ENCODE results near the gene KCNJ15. TPM values are rescaled to one million over a fixed set of nuclear protein-coding genes. Genes with fewer than 3 reads are reported as not detected.

Gene KCNJ15
- total RNA-seq, 4 donors from 2014 or later: 0.31 to 1.1 (median 0.81) TPM; not detected in 1

DNA sequence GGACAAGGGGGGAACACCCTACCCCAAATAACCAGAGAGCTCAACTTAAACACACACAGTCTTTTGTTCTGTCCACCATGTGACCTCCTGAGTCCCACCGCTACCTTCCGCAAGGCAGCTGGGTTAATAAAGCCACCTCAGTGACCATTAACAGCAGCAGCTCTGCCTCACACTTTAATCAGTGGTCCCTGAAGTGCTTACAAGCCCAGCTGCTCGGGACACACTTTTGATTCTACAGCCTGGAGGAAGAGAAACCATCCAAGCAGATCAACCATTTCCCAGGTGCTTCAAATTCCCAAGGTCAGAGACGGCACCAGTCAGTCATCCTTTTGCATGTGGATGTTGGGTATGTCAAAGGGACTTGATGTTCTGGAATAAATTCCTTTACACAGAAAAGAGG, 70.1 kb downstream of the KCNJ15 start:
- Histone ChIP-seq H3K27ac (no peak overlapping the region), H3K27me3 (peaks cover 42% of the 10 kb centered on the region), H3K36me3 (no peaks in the 10 kb centered on the region), H3K4me3 (no peak overlapping the region), H3K9me3 (no peaks in the 10 kb centered on the region), H3K4me1 (no peaks in the 10 kb centered on the region)
- no peak for ATAC-seq
- TF ChIP-seq EP300 (IDR thresholded peaks at IDR 0.05): no peak
- TF ChIP-seq POLR2A (IDR thresholded peaks at IDR 0.05): no peak
- TF ChIP-seq, protein P1, sequence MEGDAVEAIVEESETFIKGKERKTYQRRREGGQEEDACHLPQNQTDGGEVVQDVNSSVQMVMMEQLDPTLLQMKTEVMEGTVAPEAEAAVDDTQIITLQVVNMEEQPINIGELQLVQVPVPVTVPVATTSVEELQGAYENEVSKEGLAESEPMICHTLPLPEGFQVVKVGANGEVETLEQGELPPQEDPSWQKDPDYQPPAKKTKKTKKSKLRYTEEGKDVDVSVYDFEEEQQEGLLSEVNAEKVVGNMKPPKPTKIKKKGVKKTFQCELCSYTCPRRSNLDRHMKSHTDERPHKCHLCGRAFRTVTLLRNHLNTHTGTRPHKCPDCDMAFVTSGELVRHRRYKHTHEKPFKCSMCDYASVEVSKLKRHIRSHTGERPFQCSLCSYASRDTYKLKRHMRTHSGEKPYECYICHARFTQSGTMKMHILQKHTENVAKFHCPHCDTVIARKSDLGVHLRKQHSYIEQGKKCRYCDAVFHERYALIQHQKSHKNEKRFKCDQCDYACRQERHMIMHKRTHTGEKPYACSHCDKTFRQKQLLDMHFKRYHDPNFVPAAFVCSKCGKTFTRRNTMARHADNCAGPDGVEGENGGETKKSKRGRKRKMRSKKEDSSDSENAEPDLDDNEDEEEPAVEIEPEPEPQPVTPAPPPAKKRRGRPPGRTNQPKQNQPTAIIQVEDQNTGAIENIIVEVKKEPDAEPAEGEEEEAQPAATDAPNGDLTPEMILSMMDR (IDR thresholded peaks at IDR 0.05): no peak
- no peak for TF ChIP-seq POLR2AphosphoS5 (IDR thresholded peaks at IDR 0.05)
- WGBS, 2 donors (ENCODE audit: low coverage in 1 of 2): 78 to 80% methylated on average over 1 to 2 of the region's 4 CpGs

- Histone ChIP-seq H3K4me1 (no peaks in the 10 kb centered on the region), H3K4me3 (no peak overlapping the region), H3K27me3 (peaks cover 42% of the 10 kb centered on the region), H3K36me3 (no peaks in the 10 kb centered on the region), H3K27ac (no peak overlapping the region), H3K9me3 (no peaks in the 10 kb centered on the region)
- WGBS, 2 donors (ENCODE audit: low coverage in 1 of 2): 85 to 89% methylated on average over 1 of the region's 1 CpG
- TF ChIP-seq POLR2AphosphoS5 (IDR thresholded peaks at IDR 0.05): no peak
- TF ChIP-seq POLR2A (IDR thresholded peaks at IDR 0.05): no peak
- TF ChIP-seq EP300 (IDR thresholded peaks at IDR 0.05): no peak
- TF ChIP-seq, protein P1 (IDR thresholded peaks at IDR 0.05): no peak
- ATAC-seq: no peak
Observed at GRCh38 chr21:38327984-38328383, 71.2 kb downstream of the KCNJ15 start.

DNA sequence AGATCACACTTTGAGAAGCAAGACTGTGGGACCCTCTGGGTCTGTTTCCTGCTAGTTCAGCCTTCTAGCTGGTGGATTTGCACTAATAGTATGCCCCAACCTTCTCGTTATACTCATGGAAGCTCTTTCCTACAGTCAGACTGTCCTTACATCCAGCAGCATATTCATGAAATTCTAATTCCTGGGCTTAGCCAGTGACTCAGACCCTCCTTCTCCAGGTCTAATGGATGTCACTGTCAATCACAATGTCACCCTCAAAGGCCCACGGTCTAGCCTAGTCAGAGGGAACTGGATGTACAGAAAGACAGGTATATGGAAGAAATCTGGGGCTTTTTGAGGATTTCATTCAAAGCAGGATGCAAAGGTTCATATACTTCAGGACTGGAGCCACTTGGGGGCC, 72.4 kb downstream of the KCNJ15 start:
- Histone ChIP-seq H3K27ac (no peak overlapping the region), H3K27me3 (peaks cover 37% of the 10 kb centered on the region), H3K9me3 (no peaks in the 10 kb centered on the region), H3K4me1 (no peaks in the 10 kb centered on the region), H3K36me3 (no peaks in the 10 kb centered on the region), H3K4me3 (no peak overlapping the region)
- ATAC-seq: no peak
- TF ChIP-seq EP300 (IDR thresholded peaks at IDR 0.05) (no peak), POLR2AphosphoS5 (IDR thresholded peaks at IDR 0.05) (no peak), POLR2A (IDR thresholded peaks at IDR 0.05) (no peak)
- TF ChIP-seq, protein P1 (IDR thresholded peaks at IDR 0.05): no peak
- 71% methylated on average over 1 of the region's 2 CpGs; no CpG with 5 or more reads in 1 of the 2 donors for WGBS, 2 donors (ENCODE audit: low coverage in 1 of 2)

GRCh38 chr21:38330666-38331065, 73.9 kb downstream of the KCNJ15 start:
- ATAC-seq: no peak
- H3K27ac ChIP-seq: no peak overlapping the region
- H3K4me1 ChIP-seq: no peaks in the 10 kb centered on the region
- peaks cover 22% of the 10 kb centered on the region for H3K27me3 ChIP-seq
- no peaks in the 10 kb centered on the region for H3K9me3 ChIP-seq
- WGBS, 2 donors (ENCODE audit: low coverage in 1 of 2): 80 to 94% methylated on average over 2 of the region's 2 CpGs
- no peak overlapping the region for H3K4me3 ChIP-seq
- H3K36me3 ChIP-seq: no peaks in the 10 kb centered on the region
- TF ChIP-seq POLR2AphosphoS5 (IDR thresholded peaks at IDR 0.05): no peak

- no peak overlapping the region for H3K4me3 ChIP-seq
- H3K36me3 ChIP-seq: no peaks in the 10 kb centered on the region
- H3K27me3 ChIP-seq: peaks cover 14% of the 10 kb centered on the region
- no peaks in the 10 kb centered on the region for H3K9me3 ChIP-seq
- 69 to 79% methylated on average over 5 to 6 of the region's 8 CpGs for WGBS, 2 donors (ENCODE audit: low coverage in 1 of 2)
- no peak overlapping the region for H3K27ac ChIP-seq
- TF ChIP-seq, protein P1 (IDR thresholded peaks at IDR 0.05): no peak
- TF ChIP-seq EP300 (IDR thresholded peaks at IDR 0.05) (no peak), POLR2A (IDR thresholded peaks at IDR 0.05) (no peak), POLR2AphosphoS5 (IDR thresholded peaks at IDR 0.05) (no peak)
- H3K4me1 ChIP-seq: no peaks in the 10 kb centered on the region
- ATAC-seq: no peak
Observed at GRCh38 chr21:38333301-38334272, 76.8 kb downstream of the KCNJ15 start.
